HCT116 (cell line): ENCODE data around the gene PLEKHA5. TPM values are rescaled to one million over a fixed set of nuclear protein-coding genes. Genes with fewer than 3 reads are reported as not detected.

ENCODE experiments used
- ATAC-seq: fragments of 200-7000 bp; cut with Tn5 transposase; 2 replicates; pipeline ENCODE4 v1.9.1; 2020; ENCODE audit warnings: mild to moderate bottlenecking, moderate library complexity
- BruUV-seq: library from RNA; stranded (reverse); fragments of 400-500 nt; replicated peaks from 2 replicates; lab custom pipeline; 2021; lab: Mats Ljungman, UMichigan
- CTCF ChIA-PET: fragments of 300-600 bp; sonication (Branson Sonifier 250); formaldehyde crosslinking; loops from one replicate; lab custom pipeline; 2021; ENCODE audit warnings: antibody characterized with exemption; lab: Charles Lee
- POLR2A ChIA-PET: fragments of 300-600, 350-600 bp; sonication (Branson Sonifier 250); formaldehyde crosslinking; loops from one replicate; lab custom pipeline; 2021; ENCODE audit warnings: antibody characterized with exemption; lab: Charles Lee
- RAD21 ChIA-PET, 2 experiments: fragments of 300-600 bp; sonication (Branson Sonifier 250); formaldehyde crosslinking; loops; one replicate each; lab custom pipeline; 2023; ENCODE audit warnings: low total read pairs in 2 of 2; ENCODE audit not compliant: uncharacterized antibody in 2 of 2, unreplicated experiment in 2 of 2, low non-redundant PET in 1 of 2; lab: Charles Lee
- DNase-seq: peaks from one replicate; pipeline ENCODE4 v3.0.0-alpha.2; 2010; ENCODE audit warnings: low read depth, low spot score
- H2AFZ ChIP-seq: fragments of 200-600 bp; shearing (Covaris generic), sonication (generic); 2 replicates; pipeline ENCODE4 v1.6.1; 2017; ENCODE audit warnings: low read depth, mixed run types, mixed read lengths, antibody characterized with exemption, low read length; ENCODE audit not compliant: poor library complexity, severe bottlenecking
- H3K27ac ChIP-seq: 2 replicates; pipeline ENCODE4 v1.5.1; 2012; ENCODE audit warnings: low read depth, low read length
- H3K27me3 ChIP-seq: fragments of 200-600 bp; sonication (generic); 2 replicates; pipeline ENCODE4 v1.6.1; 2016; ENCODE audit warnings: mixed run types, low read length, mixed read lengths; ENCODE audit not compliant: insufficient read depth
- H3K36me3 ChIP-seq, 2 experiments: fragments of 200-500 bp in 1 of 2; fragments of 200-600 bp in 1 of 2; sonication (Bioruptor generic) in 1 of 2; sonication (generic) in 1 of 2; 2 replicates each; pipeline versions ENCODE4 v1.5.1 to v1.6.1; 2014 to 2016; ENCODE audit warnings: low read length in 2 of 2, inconsistent platforms in 1 of 2, mixed read lengths in 1 of 2, mixed run types in 1 of 2; ENCODE audit not compliant: insufficient read depth in 2 of 2, control insufficient read depth in 1 of 2
- H3K4me1 ChIP-seq, 2 experiments: fragments of 200-600 bp in 1 of 2; sonication (generic) in 1 of 2; 2 replicates each; pipeline versions ENCODE4 v1.5.1 to v1.6.1; 2012 to 2017; ENCODE audit warnings: low read length in 2 of 2, inconsistent platforms in 1 of 2, mild to moderate bottlenecking in 1 of 2, mixed read lengths in 1 of 2, mixed run types in 1 of 2, moderate library complexity in 1 of 2; ENCODE audit not compliant: insufficient read depth in 2 of 2, control insufficient read depth in 1 of 2
- H3K4me2 ChIP-seq: fragments of 200-600 bp; sonication (generic); 2 replicates; pipeline ENCODE4 v1.6.1; 2017; ENCODE audit warnings: mixed run types, low read length, mixed read lengths
- H3K4me3 ChIP-seq, 2 experiments: fragments of 200-600 bp in 1 of 2; sonication (generic) in 1 of 2; replicated peaks in 1 of 2; 2 replicates each; pipeline ENCODE4 v1.5.1; 2011 to 2016; ENCODE audit warnings: low read length in 2 of 2, control low read depth in 1 of 2, low read depth in 1 of 2, mild to moderate bottlenecking in 1 of 2, mixed read lengths in 1 of 2, mixed run types in 1 of 2
- H3K79me2 ChIP-seq: fragments of 200-600 bp; sonication (generic); 2 replicates; pipeline ENCODE4 v1.6.1; 2017; ENCODE audit warnings: mild to moderate bottlenecking, mixed run types, low read length, moderate library complexity, mixed read lengths; ENCODE audit not compliant: insufficient read depth
- H3K9ac ChIP-seq: fragments of 200-600 bp; sonication (generic); 2 replicates; pipeline ENCODE4 v1.6.1; 2016; ENCODE audit warnings: low read length, mixed read lengths
- H3K9me2 ChIP-seq: fragments of 200-600 bp; sonication (generic), shearing (Covaris generic); 2 replicates; pipeline ENCODE4 v1.6.1; 2017; ENCODE audit warnings: mixed run types, mild to moderate bottlenecking, moderate library complexity; ENCODE audit not compliant: insufficient read depth
- H3K9me3 ChIP-seq, 2 experiments: fragments of 200-500 bp in 1 of 2; fragments of 200-600 bp in 1 of 2; sonication (Bioruptor generic) in 1 of 2; sonication (generic) in 1 of 2; 2 replicates each; pipeline ENCODE4 v1.6.1; 2014 to 2017; ENCODE audit warnings: low read length in 2 of 2, mixed read lengths in 2 of 2, inconsistent platforms in 1 of 2, low read depth in 1 of 2, mild to moderate bottlenecking in 1 of 2, mixed run types in 1 of 2, moderate library complexity in 1 of 2; ENCODE audit not compliant: control insufficient read depth in 1 of 2, insufficient read depth in 1 of 2
- H4K20me1 ChIP-seq: fragments of 200-600 bp; sonication (generic), shearing (Covaris generic); 2 replicates; pipeline ENCODE4 v1.6.1; 2017; ENCODE audit warnings: mixed run types, mild to moderate bottlenecking, moderate library complexity; ENCODE audit not compliant: insufficient read depth
- ATF3 ChIP-seq: IDR thresholded peaks from 2 replicates; pipeline ENCODE4 v1.6.1; 2012
- CEBPB ChIP-seq: IDR thresholded peaks from 2 replicates; pipeline ENCODE4 v1.6.1; 2012; ENCODE audit warnings: low read depth
- CTCF ChIP-seq, 3 experiments: fragments of 200-600 bp in 1 of 3; sonication (generic) in 1 of 3; IDR thresholded peaks in 2 of 3; conservative IDR thresholded peaks in 1 of 3; 2 replicates each; pipeline ENCODE4 v1.5.1; 2012 to 2017; ENCODE audit warnings: low read depth in 2 of 3, low read length in 2 of 3, antibody characterized with exemption in 1 of 3, borderline replicate concordance in 1 of 3, control low read depth in 1 of 3, mild to moderate bottlenecking in 1 of 3, mixed read lengths in 1 of 3, mixed run types in 1 of 3, moderate library complexity in 1 of 3; ENCODE audit not compliant: insufficient read depth in 1 of 3
- EGR1 ChIP-seq: IDR thresholded peaks from 2 replicates; pipeline ENCODE4 v1.6.1; 2012; ENCODE audit warnings: low read depth
- ELF1 ChIP-seq: IDR thresholded peaks from 2 replicates; pipeline ENCODE4 v1.6.1; 2012; ENCODE audit warnings: low read depth, borderline replicate concordance
- FOSL1 ChIP-seq: IDR thresholded peaks from 2 replicates; pipeline ENCODE4 v1.6.1; 2012; ENCODE audit warnings: low read depth
- POLR2A ChIP-seq: IDR thresholded peaks from 2 replicates; pipeline ENCODE4 v1.7.0; 2011; ENCODE audit warnings: borderline replicate concordance; ENCODE audit not compliant: insufficient read depth, insufficient read length; ENCODE audit errors: extremely low read depth
- POLR2AphosphoS5 ChIP-seq: IDR thresholded peaks from 2 replicates; pipeline ENCODE4 v1.6.1; 2011; ENCODE audit warnings: mild to moderate bottlenecking, low read depth, low read length, moderate library complexity
- RAD21 ChIP-seq: IDR thresholded peaks from 2 replicates; pipeline ENCODE4 v1.6.1; 2012; ENCODE audit warnings: low read depth, mild to moderate bottlenecking
- SIN3A ChIP-seq: IDR thresholded peaks from 2 replicates; pipeline ENCODE4 v1.6.1; 2012; ENCODE audit warnings: low read depth
- SRF ChIP-seq: IDR thresholded peaks from 2 replicates; pipeline ENCODE4 v1.6.1; 2012; ENCODE audit warnings: low read depth
- TCF7L2 ChIP-seq: IDR thresholded peaks from 2 replicates; pipeline ENCODE4 v1.7.0; 2011; ENCODE audit warnings: borderline replicate concordance, inconsistent platforms; ENCODE audit not compliant: insufficient read depth, insufficient read length; ENCODE audit errors: extremely low read depth
- YY1 ChIP-seq: IDR thresholded peaks from 2 replicates; pipeline ENCODE4 v1.6.1; 2011; ENCODE audit warnings: low read length, low read depth, moderate library complexity, mild to moderate bottlenecking; ENCODE audit not compliant: insufficient replicate concordance; ENCODE audit errors: extremely low read depth
- ZBTB33 ChIP-seq: IDR thresholded peaks from 2 replicates; pipeline ENCODE4 v1.6.1; 2011; ENCODE audit warnings: mild to moderate bottlenecking, low read length, moderate library complexity; ENCODE audit not compliant: insufficient replicate concordance; ENCODE audit errors: extremely low read depth
- ZFX ChIP-seq: fragments of 450-650 bp; IDR thresholded peaks from 2 replicates; pipeline ENCODE4 v1.6.1; 2017
- ZNF274 ChIP-seq: fragments of 200-500 bp; sonication (Bioruptor generic); IDR thresholded peaks from 2 replicates; pipeline ENCODE4 v1.6.1; 2014; ENCODE audit warnings: mild to moderate bottlenecking, low read depth, low read length, inconsistent platforms
- intact Hi-C: fragments of 100-400 bp; cut with micrococcal nuclease; formaldehyde crosslinking; loops from 2 replicates; pipeline ENCODE4 v1.10.0; 2022
- total RNA-seq: library from RNA; stranded (reverse); gene quantifications from one replicate; pipeline ENCODE4 v1.2.1, GENCODE V29; 2021; ENCODE audit not compliant: unreplicated experiment

PLEKHA5 gene
- total RNA-seq, 1 experiment from 2014 or later = 18.9 TPM

- CTCF ChIA-PET = no interaction called here
- POLR2A ChIA-PET = no interaction called here
Observed at GRCh38 chr12:19138956-19139355, 9.4 kb downstream of the PLEKHA5 start.

More at GRCh38 chr12:19138956-19139355, 9.4 kb downstream of the PLEKHA5 start:
- H3K4me1 ChIP-seq = no peaks in the 10 kb centered on the region
- no peaks in the 10 kb centered on the region; a peak in 1 of 4 replicates for H3K36me3 ChIP-seq
- BruUV-seq = no TSS peak
- RAD21 ChIA-PET = no interaction called here
- H2AFZ ChIP-seq = no peak overlapping the region
- TF ChIP-seq RAD21 (no peak), TCF7L2 (no peak), YY1 (no peak), ELF1 (no peak), FOSL1 (no peak), ZFX (no peak), POLR2A (no peak), CEBPB (no peak), SIN3A (no peak), POLR2AphosphoS5 (no peak), ZNF274 (no peak), CTCF (IDR thresholded peaks at IDR 0.05 in 2 of 3, conservative IDR thresholded peaks at IDR 0.05 in 1 of 3; ENCODE audit: borderline replicate concordance in 1 of 3, insufficient read depth in 1 of 3, low read depth in 2 of 3, low read length in 2 of 3) (no peak), EGR1 (no peak), SRF (no peak), ATF3 (no peak), ZBTB33 (no peak)
- H3K9ac ChIP-seq = no peak overlapping the region
- no peak overlapping the region for H3K4me2 ChIP-seq
- H3K27me3 ChIP-seq = no peaks in the 10 kb centered on the region
- no peaks in the 10 kb centered on the region for H3K9me3 ChIP-seq
- no peak for DNase-seq
- H3K27ac ChIP-seq = no peak overlapping the region
- H3K79me2 ChIP-seq = peaks cover 65% of the 10 kb centered on the region
- intact Hi-C loops = no loop called here
- H4K20me1 ChIP-seq = no peaks in the 10 kb centered on the region
- H3K9me2 ChIP-seq = no peaks in the 10 kb centered on the region
- ATAC-seq = no peak
- H3K4me3 ChIP-seq = no peak overlapping the region
